GM23338 (cell line): ENCODE measurements around the gene ETNK1. TPM values are rescaled to one million over a fixed set of nuclear protein-coding genes. Genes with fewer than 3 reads are reported as not detected.

Experiments used
- ATAC-seq: fragments of 200-7000 bp; cut with Tn5 transposase; 3 replicates; pipeline ENCODE4 v1.9.1; 2020
- DNase-seq: peaks from one replicate; pipeline ENCODE4 v3.0.0-alpha.2; 2015; ENCODE audit warnings: low spot score
- H2AFZ ChIP-seq: fragments of 200-600 bp; sonication (generic); 2 replicates; pipeline ENCODE4 v1.8.0; 2016; ENCODE audit warnings: antibody characterized with exemption, mild to moderate bottlenecking, moderate library complexity
- H3F3A ChIP-seq: fragments of 200-600 bp; sonication (generic); replicated peaks from 2 replicates; pipeline ENCODE4 v1.8.0; 2017; ENCODE audit warnings: antibody characterized with exemption, mixed run types, low read depth
- H3K27ac ChIP-seq: fragments of 200-600 bp; sonication (generic); 2 replicates; pipeline ENCODE4 v1.6.1; 2016; ENCODE audit warnings: low read depth
- H3K27me3 ChIP-seq: fragments of 200-600 bp; sonication (generic); 2 replicates; pipeline ENCODE4 v1.8.0; 2016; ENCODE audit warnings: mild to moderate bottlenecking, mixed run types, moderate library complexity; ENCODE audit not compliant: insufficient read depth
- H3K36me3 ChIP-seq: fragments of 200-600 bp; sonication (generic); 2 replicates; pipeline ENCODE4 v1.8.0; 2016; ENCODE audit warnings: mild to moderate bottlenecking; ENCODE audit not compliant: insufficient read depth
- H3K4me1 ChIP-seq: fragments of 200-600 bp; sonication (generic); 2 replicates; pipeline ENCODE4 v1.8.0; 2016; ENCODE audit warnings: mild to moderate bottlenecking, moderate library complexity; ENCODE audit not compliant: insufficient read depth
- H3K4me2 ChIP-seq: fragments of 200-600 bp; sonication (generic); 2 replicates; pipeline ENCODE4 v1.7.1; 2017; ENCODE audit warnings: mixed run types
- H3K4me3 ChIP-seq: fragments of 200-600 bp; sonication (generic); 2 replicates; pipeline ENCODE4 v1.6.1; 2016; ENCODE audit warnings: mixed run types
- H3K79me2 ChIP-seq: fragments of 200-600 bp; sonication (generic); replicated peaks from 2 replicates; pipeline ENCODE4 v1.8.0; 2017; ENCODE audit warnings: mild to moderate bottlenecking; ENCODE audit not compliant: insufficient read depth
- H3K9me2 ChIP-seq: fragments of 200-600 bp; sonication (generic); 2 replicates; pipeline ENCODE4 v1.8.0; 2017; ENCODE audit not compliant: insufficient read depth
- H4K20me1 ChIP-seq: fragments of 200-600 bp; sonication (generic); replicated peaks from 2 replicates; pipeline ENCODE4 v1.8.0; 2017; ENCODE audit warnings: mild to moderate bottlenecking; ENCODE audit not compliant: insufficient read depth
- H3K27ac Mint-ChIP-seq: 2 replicates; pipeline ENCODE4 v1.8.0; 2020; ENCODE audit warnings: inconsistent platforms, mild to moderate bottlenecking, moderate library complexity, mixed read lengths
- H3K27me3 Mint-ChIP-seq: 3 replicates; pipeline ENCODE4 v1.8.0; 2022; ENCODE audit warnings: low read depth, mild to moderate bottlenecking, moderate library complexity, mixed read lengths, inconsistent platforms; ENCODE audit not compliant: insufficient read depth, poor library complexity
- H3K36me3 Mint-ChIP-seq: 3 replicates; pipeline ENCODE4 v1.8.0; 2021; ENCODE audit warnings: low read depth, mild to moderate bottlenecking, inconsistent platforms, moderate library complexity, mixed read lengths
- H3K4me1 Mint-ChIP-seq: 3 replicates; pipeline ENCODE4 v1.8.0; 2020; ENCODE audit warnings: mild to moderate bottlenecking, inconsistent platforms, mixed read lengths
- H3K4me3 Mint-ChIP-seq: 3 replicates; pipeline ENCODE4 v1.8.0; 2021; ENCODE audit warnings: moderate library complexity, mild to moderate bottlenecking, inconsistent platforms, mixed read lengths
- H3K9me3 Mint-ChIP-seq: 3 replicates; pipeline ENCODE4 v1.8.0; 2020; ENCODE audit warnings: moderate library complexity, mild to moderate bottlenecking, inconsistent platforms, mixed read lengths
- CREB1 ChIP-seq: fragments of 250-450 bp; sonication (Bioruptor Pico); IDR thresholded peaks from 2 replicates; pipeline ENCODE4 v1.5.0; 2020; ENCODE audit warnings: low read depth, mild to moderate bottlenecking, moderate library complexity
- CTCF ChIP-seq, 2 experiments: fragments of 200-600 bp in 1 of 2; sonication (generic) in 1 of 2; conservative IDR thresholded peaks; 2 replicates each; pipeline versions ENCODE4 v1.5.1 to v1.6.1; 2016 to 2017; ENCODE audit warnings: antibody characterized with exemption in 2 of 2, low read depth in 2 of 2, mild to moderate bottlenecking in 2 of 2, moderate library complexity in 1 of 2
- ETS1 ChIP-seq: IDR thresholded peaks from 2 replicates; pipeline ENCODE4 v1.6.1; 2016; ENCODE audit warnings: antibody characterized with exemption
- EZH2 ChIP-seq: fragments of 200-600 bp; sonication (generic); IDR thresholded peaks from one replicate; pipeline ENCODE4 v1.8.0; 2017; ENCODE audit warnings: antibody characterized with exemption, mild to moderate bottlenecking, low read depth; ENCODE audit not compliant: unreplicated experiment
- NANOG ChIP-seq: IDR thresholded peaks from 2 replicates; pipeline ENCODE4 v1.6.1; 2016; ENCODE audit warnings: antibody characterized with exemption, borderline replicate concordance
- POLR2AphosphoS5 ChIP-seq: IDR thresholded peaks from 2 replicates; pipeline ENCODE4 v1.6.1; 2016; ENCODE audit warnings: antibody characterized with exemption, low read depth
- REST ChIP-seq: IDR thresholded peaks from one replicate; pipeline ENCODE4 v1.6.1; 2018; ENCODE audit warnings: antibody characterized with exemption; ENCODE audit not compliant: unreplicated experiment
- STAT1 ChIP-seq: IDR thresholded peaks from one replicate; pipeline ENCODE4 v1.6.1; 2016; ENCODE audit warnings: antibody characterized with exemption; ENCODE audit not compliant: unreplicated experiment
- ZNF331 ChIP-seq: fragments of 250-450 bp; sonication (Bioruptor Pico); IDR thresholded peaks from 2 replicates; pipeline ENCODE4 v1.5.0; 2020; ENCODE audit warnings: low read depth, mild to moderate bottlenecking, moderate library complexity
- ZNF462 ChIP-seq: fragments of 250-450 bp; sonication (Bioruptor Pico); IDR thresholded peaks from 2 replicates; pipeline ENCODE4 v1.5.0; 2020; ENCODE audit warnings: mild to moderate bottlenecking, moderate library complexity
- polyA plus RNA-seq: library from polyadenylated mRNA; unstranded; fragments of >200 nt; fragmentation: Nextera tagmentation; extraction: Ambion mirVana; gene quantifications from 2 replicates; pipeline ENCODE4 v1.2.1, GENCODE V29; 2016
- total RNA-seq: library from RNA; depleted of rRNA; stranded (reverse); fragments of >200 nt; shearing (Covaris generic); gene quantifications from 2 replicates; pipeline ENCODE4 v1.2.3, GENCODE V29; 2014

The ETNK1 gene
- total and polyA plus RNA-seq, 2 experiments from 2014 or later: 41.9 to 101 TPM

GRCh38 chr12:22656376-22656775 is 31.4 kb downstream of the ETNK1 start:
- no peaks in the 10 kb centered on the region for H3K27me3 ChIP-seq
- no peak overlapping the region for H3K27ac ChIP-seq
- no peak overlapping the region for H3K4me3 Mint-ChIP-seq
- H4K20me1 ChIP-seq: peaks cover 27% of the 10 kb centered on the region; the same call in 1 of the 2 replicates
- H2AFZ ChIP-seq: no peak overlapping the region
- no peak overlapping the region for H3K4me2 ChIP-seq
- peaks cover 6% of the 10 kb centered on the region for H3K36me3 Mint-ChIP-seq
- H3K27ac Mint-ChIP-seq: peak overlapping the region; percentile 32; the same call in 1 of the 2 replicates
- no peak overlapping the region for H3K4me3 ChIP-seq
- H3K4me1 Mint-ChIP-seq: peaks cover 28% of the 10 kb centered on the region
- DNase-seq (no peak), ATAC-seq (no peak)
- H3K9me3 Mint-ChIP-seq: no peaks in the 10 kb centered on the region
- peaks cover 2% of the 10 kb centered on the region for H3K27me3 Mint-ChIP-seq
- H3F3A ChIP-seq: no peaks in the 10 kb centered on the region
- peaks cover 59% of the 10 kb centered on the region for H3K79me2 ChIP-seq
- H3K4me1 ChIP-seq: peaks cover 10% of the 10 kb centered on the region
- no peaks in the 10 kb centered on the region for H3K9me2 ChIP-seq
- H3K36me3 ChIP-seq: peaks cover 4% of the 10 kb centered on the region; the same call in 1 of the 2 replicates
- no peak for TF ChIP-seq ETS1

GRCh38 chr12:22656831-22657230 is 31.9 kb downstream of the ETNK1 start:
- peaks cover 4% of the 10 kb centered on the region for H3K36me3 Mint-ChIP-seq
- H3K79me2 ChIP-seq: peaks cover 55% of the 10 kb centered on the region
- no peak overlapping the region for H3K4me3 ChIP-seq
- no peak overlapping the region for H3K27ac ChIP-seq
- H4K20me1 ChIP-seq: peaks cover 27% of the 10 kb centered on the region; the same call in 1 of the 2 replicates
- H3K9me3 Mint-ChIP-seq: no peaks in the 10 kb centered on the region
- H3K4me2 ChIP-seq: no peak overlapping the region
- no peak overlapping the region for H3K4me3 Mint-ChIP-seq
- ATAC-seq (no peak), DNase-seq (no peak)
- no peak overlapping the region for H2AFZ ChIP-seq
- H3K36me3 ChIP-seq: peaks cover 4% of the 10 kb centered on the region; the same call in 1 of the 2 replicates
- peaks cover 9% of the 10 kb centered on the region for H3K4me1 ChIP-seq
- no peaks in the 10 kb centered on the region for H3K27me3 ChIP-seq
- H3K27me3 Mint-ChIP-seq: peaks cover under 1% of the 10 kb centered on the region
- peaks cover 24% of the 10 kb centered on the region for H3K4me1 Mint-ChIP-seq
- H3F3A ChIP-seq: no peaks in the 10 kb centered on the region
- no peaks in the 10 kb centered on the region for H3K9me2 ChIP-seq
- H3K27ac Mint-ChIP-seq: no peak overlapping the region
- TF ChIP-seq STAT1 (no peak), EZH2 (no peak), NANOG (no peak), POLR2AphosphoS5 (no peak), CREB1 (no peak), ZNF331 (CRISPR knock-in tag) (no peak), ZNF462 (CRISPR knock-in tag) (no peak), CTCF (conservative IDR thresholded peaks at IDR 0.05; ENCODE audit: low read depth in 2 of 2) (no peak), REST (no peak)
